ENCODE results near the gene VPS29. TPM values are rescaled to one million over a fixed set of nuclear protein-coding genes. Genes with fewer than 3 reads are reported as not detected.

The VPS29 gene
- total RNA-seq, 4 donors from 2014 or later, result 76.4 to 145 (median 92.9) TPM

DNA sequence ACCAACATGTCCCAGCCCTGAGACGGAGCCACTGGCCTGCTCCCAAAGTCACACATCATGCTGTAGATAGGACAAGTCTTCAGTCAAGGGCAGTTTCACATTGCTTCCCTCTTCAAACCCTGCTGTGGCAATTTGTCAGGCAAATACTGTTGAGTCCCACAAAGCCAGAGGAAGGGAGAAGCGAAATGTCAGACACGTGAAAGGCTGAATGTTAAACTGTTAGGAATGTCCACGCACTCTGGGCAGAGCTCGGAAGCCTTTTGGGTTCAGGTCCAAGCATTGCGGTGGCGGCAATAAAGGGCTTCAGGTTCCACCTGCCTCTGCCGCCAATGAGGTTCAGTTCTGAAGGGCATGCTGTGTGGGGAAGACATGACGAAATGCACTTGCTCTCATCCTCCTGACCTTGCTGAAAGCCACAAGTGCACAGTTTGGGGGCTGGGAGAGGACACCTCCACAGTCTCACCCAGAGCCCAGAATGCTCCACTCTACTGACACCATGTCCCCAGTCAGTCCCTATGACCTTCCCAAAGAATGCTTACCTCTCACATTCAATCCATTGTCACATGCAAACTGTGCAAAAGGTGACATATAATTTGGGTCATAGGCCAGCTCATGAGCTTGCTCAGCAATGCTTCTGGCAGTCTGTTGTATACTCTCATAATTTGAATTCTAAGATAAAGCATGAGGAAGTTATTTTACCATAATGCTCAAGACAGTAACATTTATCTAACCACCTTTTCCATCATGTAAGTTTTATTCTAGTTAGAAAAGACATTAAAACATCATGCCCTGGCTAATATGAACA lies 35.9 kb upstream of the VPS29 start:
- ATAC-seq (peak; percentile 81 to 86), DNase-seq (peak; percentile 88 to 98)
- H3K36me3 ChIP-seq, result peaks cover 0 to 40% of the 10 kb centered on the region in 2 donors
- in situ Hi-C loops (cut with MboI; ENCODE audit: low sequenced_read_pairs in 4 of 4), result no loop called here
- no peaks in the 10 kb centered on the region for H3K9me3 ChIP-seq
- H3K27ac ChIP-seq, result peak overlapping the region; percentile 89 to 95 (median 94)
- peaks cover 78 to 92% of the 10 kb centered on the region in 2 donors for H3K4me1 ChIP-seq
- peak overlapping the region in 1 of 4 donors; percentile 20 for H3K4me3 ChIP-seq
- TF ChIP-seq CTCF (IDR thresholded peaks at IDR 0.05 in 4 of 5, conservative IDR thresholded peaks at IDR 0.05 in 1 of 5) (peak in 1 of 5 experiments; percentile 14), POLR2A (IDR thresholded peaks at IDR 0.05) (peak; percentile 29 to 43)
- H3K27me3 ChIP-seq, result no peaks in the 10 kb centered on the region
- intact Hi-C loops (cut with DNase I; ENCODE audit: low total_unique reads), result loop anchor here (1.0 kb wide), 1 partner anchor 45 kb away; the partner anchor contains the start of gene PPTC7

DNA sequence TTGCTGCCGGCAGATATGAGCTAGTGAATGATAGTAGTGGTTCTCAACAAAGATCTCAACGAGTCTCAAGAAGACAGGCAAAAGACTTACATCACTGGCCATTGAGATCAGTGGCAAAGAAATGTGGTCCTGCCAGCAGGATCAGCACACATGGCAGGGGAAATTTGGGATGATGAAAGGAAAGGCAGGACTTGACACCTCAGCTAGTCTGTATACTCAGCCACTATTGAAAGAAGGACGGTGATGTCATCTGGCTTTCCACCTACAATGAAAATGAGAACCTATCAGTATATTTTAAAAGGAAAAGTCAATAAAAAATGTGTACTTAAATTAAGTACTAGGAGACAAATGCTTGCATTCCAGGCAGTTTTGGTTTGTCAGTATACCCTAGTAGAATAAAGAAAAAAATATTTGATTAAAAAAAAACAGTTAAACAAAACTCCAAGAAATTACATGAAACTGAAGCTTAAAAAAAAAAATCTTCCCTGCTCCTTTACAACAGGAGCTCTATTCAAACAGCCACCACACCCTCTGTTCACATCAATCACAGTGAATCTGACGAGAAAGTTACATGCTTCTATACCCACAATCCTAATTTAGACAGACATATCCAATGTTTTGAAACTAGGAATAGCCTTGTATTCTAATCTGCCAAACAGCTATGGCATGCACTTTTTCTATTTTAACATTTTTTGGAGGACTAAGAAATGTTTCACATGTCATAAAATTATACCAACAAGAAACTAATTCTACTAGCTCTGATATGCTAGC lies 35.1 kb upstream of the VPS29 start:
- Histone ChIP-seq H3K27me3 (no peaks in the 10 kb centered on the region), H3K4me1 (peaks cover 78 to 92% of the 10 kb centered on the region in 2 donors), H3K27ac (peak overlapping the region; percentile 89 to 95 (median 94)), H3K36me3 (peaks cover 0 to 40% of the 10 kb centered on the region in 2 donors), H3K9me3 (no peaks in the 10 kb centered on the region), H3K4me3 (peak overlapping the region in 1 of 4 donors; percentile 20)
- ATAC-seq (peak; percentile 45 to 51), DNase-seq (peak in 1 of 2 donors; percentile 56)
- intact Hi-C loops (cut with DNase I; ENCODE audit: low total_unique reads) (loop anchor here (1.0 kb wide), 1 partner anchor 46 kb away; the partner anchor contains the start of gene PPTC7), in situ Hi-C loops (cut with MboI; ENCODE audit: low sequenced_read_pairs in 4 of 4) (no loop called here)
- TF ChIP-seq POLR2A (IDR thresholded peaks at IDR 0.05), result no peak
- TF ChIP-seq CTCF (IDR thresholded peaks at IDR 0.05 in 4 of 5, conservative IDR thresholded peaks at IDR 0.05 in 1 of 5), result no peak

- in situ Hi-C loops (cut with MboI; ENCODE audit: low sequenced_read_pairs in 4 of 4), result no loop called here
- no peak for TF ChIP-seq POLR2A (IDR thresholded peaks at IDR 0.05)
- no peak for TF ChIP-seq CTCF (IDR thresholded peaks at IDR 0.05 in 4 of 5, conservative IDR thresholded peaks at IDR 0.05 in 1 of 5)
- Histone ChIP-seq H3K4me3 (no peak overlapping the region), H3K4me1 (peaks cover 76 to 77% of the 10 kb centered on the region in 2 donors), H3K27ac (peak overlapping the region; percentile 28 to 95 (median 92)), H3K36me3 (peaks cover 0 to 50% of the 10 kb centered on the region in 2 donors), H3K9me3 (no peaks in the 10 kb centered on the region), H3K27me3 (no peaks in the 10 kb centered on the region)
- intact Hi-C loops (cut with DNase I; ENCODE audit: low total_unique reads), result no loop called here
- DNase-seq (no peak), ATAC-seq (no peak)
Measured at GRCh38 chr12:110534811-110535210, 32.9 kb upstream of the VPS29 start.

GRCh38 chr12:110533607-110534006 lies 31.7 kb upstream of the VPS29 start:
- Histone ChIP-seq H3K27ac (peak overlapping the region; percentile 28 to 95 (median 62)), H3K36me3 (peaks cover 0 to 55% of the 10 kb centered on the region in 2 donors), H3K4me3 (no peak overlapping the region), H3K27me3 (no peaks in the 10 kb centered on the region), H3K9me3 (no peaks in the 10 kb centered on the region), H3K4me1 (peaks cover 64 to 65% of the 10 kb centered on the region in 2 donors)
- intact Hi-C loops (cut with DNase I; ENCODE audit: low total_unique reads) (loop anchor here (2.0 kb wide), 1 partner anchor 21 kb away; no protein-coding TSS in a partner anchor), in situ Hi-C loops (cut with MboI; ENCODE audit: low sequenced_read_pairs in 4 of 4) (no loop called here)
- ATAC-seq, result no peak
- TF ChIP-seq CTCF (IDR thresholded peaks at IDR 0.05 in 4 of 5, conservative IDR thresholded peaks at IDR 0.05 in 1 of 5) (no peak), POLR2A (IDR thresholded peaks at IDR 0.05) (no peak)
- DNase-seq, result no peak

Data from gastrocnemius medialis (tissue), 4 donors.